Inflammatory macrophage (primary cell): Measurements from ENCODE around the gene ATP4B.

ENCODE experiments used
- DNase-seq, 2 donors: peaks; one replicate each; pipeline ENCODE4 v3.0.0-alpha.2; 2020 to 2022

The ATP4B gene

GRCh38 chr13:113656003-113656588 is 1.9 kb downstream of the ATP4B start:
- DNase-seq, result no peak

- DNase-seq, result no peak
Measured at GRCh38 chr13:113655346-113656002, 2.5 kb downstream of the ATP4B start.

GRCh38 chr13:113654591-113655345 is 3.2 kb downstream of the ATP4B start:
- no peak for DNase-seq

- no peak for DNase-seq
Measured at GRCh38 chr13:113654175-113654560, 3.8 kb downstream of the ATP4B start.

GRCh38 chr13:113653264-113654174 is 4.5 kb downstream of the ATP4B start:
- no peak for DNase-seq

- DNase-seq, result no peak
Measured at GRCh38 chr13:113652404-113653263, 5.4 kb downstream of the ATP4B start.

- no peak for DNase-seq
Measured at GRCh38 chr13:113651511-113652403, 6.2 kb downstream of the ATP4B start.

- DNase-seq, result no peak
Measured at GRCh38 chr13:113650731-113651148, 7.3 kb downstream of the ATP4B start.

- DNase-seq, result no peak
Measured at GRCh38 chr13:113650275-113650674, 7.7 kb downstream of the ATP4B start.

GRCh38 chr13:113649212-113649611 is 8.8 kb downstream of the ATP4B start:
- DNase-seq, result no peak

GRCh38 chr13:113648216-113648610 is 9.8 kb downstream of the ATP4B start:
- no peak for DNase-seq

- DNase-seq, result peak in 1 of 2 donors; percentile 16
Measured at GRCh38 chr13:113647351-113648215, 10.4 kb downstream of the ATP4B start.

- DNase-seq, result no peak
Measured at GRCh38 chr13:113646921-113647340, 11.1 kb downstream of the ATP4B start.

GRCh38 chr13:113646376-113646775 is 11.6 kb downstream of the ATP4B start:
- no peak for DNase-seq

GRCh38 chr13:113645329-113645728 is 12.7 kb downstream of the ATP4B start:
- DNase-seq, result no peak

GRCh38 chr13:113644800-113645199 is 13.2 kb downstream of the ATP4B start:
- no peak for DNase-seq

- no peak for DNase-seq
Measured at GRCh38 chr13:113643593-113643992, 14.4 kb downstream of the ATP4B start.

GRCh38 chr13:113642563-113642962 is 15.4 kb downstream of the ATP4B start:
- no peak for DNase-seq

- no peak for DNase-seq
Measured at GRCh38 chr13:113641426-113641825, 16.6 kb downstream of the ATP4B start.
